GM04504 (cell line): ENCODE data around the gene TNXB.
"Not testable (repeated sequence)": the region's sequence is repeated elsewhere in the genome, so short reads cannot be mapped to it uniquely, and the experiment has no call there.

Experiments
- DNase-seq: peaks from one replicate; pipeline ENCODE4 v3.0.0-alpha.2; 2012; ENCODE audit warnings: low read depth

TNXB gene

GRCh38 chr6:32109114-32109764, at the start of gene TNXB:
TSS of gene TNXB (minus strand) at chr6:32109338. CDS start at chr6:32098198, 11,140 bp downstream.
- DNase-seq: no peak

GRCh38 chr6:32158052-32158451, 48.9 kb upstream of the TNXB start:
- DNase-seq: no peak

GRCh38 chr6:32156891-32157290, 47.8 kb upstream of the TNXB start:
- DNase-seq: no peak

GRCh38 chr6:32154514-32155161, 45.5 kb upstream of the TNXB start:
- DNase-seq: no peak

GRCh38 chr6:32153564-32154513, 44.7 kb upstream of the TNXB start, which contains the start of gene PPT2:
TSS of gene PPT2 (plus strand) at chr6:32154141. CDS start at chr6:32154595, 454 bp downstream.
- peak; percentile 78 for DNase-seq

- no peak for DNase-seq
Observed at GRCh38 chr6:32152769-32153563, 43.8 kb upstream of the TNXB start.

GRCh38 chr6:32151863-32152768, 43.0 kb upstream of the TNXB start, which contains the start of gene PRRT1:
TSS of gene PRRT1 (minus strand) at chr6:32151939. CDS start at chr6:32151827, 112 bp downstream.
- DNase-seq: no peak

- no peak for DNase-seq
Observed at GRCh38 chr6:32151181-32151862, 42.2 kb upstream of the TNXB start.

- no peak for DNase-seq
Observed at GRCh38 chr6:32149932-32150870, 41.1 kb upstream of the TNXB start.

- DNase-seq: no peak
Observed at GRCh38 chr6:32149092-32149755, 40.1 kb upstream of the TNXB start.

GRCh38 chr6:32148289-32149091, 39.4 kb upstream of the TNXB start:
- DNase-seq: no peak

- no peak for DNase-seq
Observed at GRCh38 chr6:32147401-32148132, 38.4 kb upstream of the TNXB start.

- DNase-seq: no peak
Observed at GRCh38 chr6:32146687-32147086, 37.5 kb upstream of the TNXB start.

GRCh38 chr6:32146287-32146686, 37.1 kb upstream of the TNXB start:
- DNase-seq: no peak

- DNase-seq: not testable (repeated sequence)
Observed at GRCh38 chr6:32144238-32144637, 35.1 kb upstream of the TNXB start.

GRCh38 chr6:32140420-32141046, 31.4 kb upstream of the TNXB start:
- DNase-seq: no peak
